ENCODE results near the gene PDC. TPM values are rescaled to one million over a fixed set of nuclear protein-coding genes. Genes with fewer than 3 reads are reported as not detected.

Gene PDC
- total RNA-seq, 1 experiment from 2014 or later = not detected

- Histone ChIP-seq H3K27me3 (replicated peaks; ENCODE audit: control insufficient read depth, insufficient read depth, low read length) (no peaks in the 10 kb centered on the region), H3K36me3 (ENCODE audit: control insufficient read depth, insufficient read depth, low read length) (no peaks in the 10 kb centered on the region), H3K4me1 (peaks cover 33% of the 10 kb centered on the region), H3K4me3 (ENCODE audit: low read depth, low read length) (no peak overlapping the region), H3K9me3 (no peaks in the 10 kb centered on the region)
- H3K36me3 Mint-ChIP-seq (ENCODE audit: insufficient read depth, unreplicated experiment) = no peaks in the 10 kb centered on the region
- no peak overlapping the region for H3K4me3 Mint-ChIP-seq (ENCODE audit: unreplicated experiment)
- intact Hi-C loops (cut with micrococcal nuclease; ENCODE audit: unreplicated experiment) = no loop called here
- no peaks in the 10 kb centered on the region for H3K9me3 Mint-ChIP-seq (ENCODE audit: unreplicated experiment)
- no peaks in the 10 kb centered on the region for H3K27me3 Mint-ChIP-seq (ENCODE audit: insufficient read depth, unreplicated experiment)
- CTCF ChIA-PET = no interaction called here
- no peak for TF ChIP-seq CTCF (IDR thresholded peaks at IDR 0.05; ENCODE audit: insufficient read depth in 1 of 2, low read depth in 1 of 2, low read length in 1 of 2, severe bottlenecking in 1 of 2, unreplicated experiment in 1 of 2)
- H3K4me1 Mint-ChIP-seq (ENCODE audit: low read depth, unreplicated experiment) = peaks cover 27% of the 10 kb centered on the region
- no peak for DNase-seq
- H3K27ac Mint-ChIP-seq (ENCODE audit: unreplicated experiment) = no peak overlapping the region
- POLR2A ChIA-PET = no interaction called here
- BruUV-seq (replicated peaks) = no TSS peak
These were observed 15.5 kb upstream of the PDC start for GRCh38 chr1:186476264-186477040.

- Mint-ChIP-seq H3K27ac (ENCODE audit: unreplicated experiment) (no peak overlapping the region), H3K9me3 (ENCODE audit: unreplicated experiment) (no peaks in the 10 kb centered on the region), H3K36me3 (ENCODE audit: insufficient read depth, unreplicated experiment) (no peaks in the 10 kb centered on the region), H3K4me3 (ENCODE audit: unreplicated experiment) (no peak overlapping the region), H3K4me1 (ENCODE audit: low read depth, unreplicated experiment) (peaks cover 24% of the 10 kb centered on the region), H3K27me3 (ENCODE audit: insufficient read depth, unreplicated experiment) (no peaks in the 10 kb centered on the region)
- intact Hi-C loops (cut with micrococcal nuclease; ENCODE audit: unreplicated experiment) = loop anchor here (2.0 kb wide), 1 partner anchor 517 kb away; no protein-coding TSS in a partner anchor
- CTCF ChIA-PET = no interaction called here
- BruUV-seq (replicated peaks) = no TSS peak
- Histone ChIP-seq H3K9me3 (no peaks in the 10 kb centered on the region), H3K4me1 (peaks cover 11% of the 10 kb centered on the region; the same call in 1 of the 2 replicates), H3K27me3 (replicated peaks; ENCODE audit: control insufficient read depth, insufficient read depth, low read length) (no peaks in the 10 kb centered on the region), H3K36me3 (ENCODE audit: control insufficient read depth, insufficient read depth, low read length) (no peaks in the 10 kb centered on the region), H3K4me3 (ENCODE audit: low read depth, low read length) (no peak overlapping the region)
- DNase-seq = no peak
- TF ChIP-seq CTCF (IDR thresholded peaks at IDR 0.05; ENCODE audit: insufficient read depth in 1 of 2, low read depth in 1 of 2, low read length in 1 of 2, severe bottlenecking in 1 of 2, unreplicated experiment in 1 of 2) = no peak
- POLR2A ChIA-PET = no interaction called here
These were observed 13.3 kb upstream of the PDC start for GRCh38 chr1:186474208-186474607.

- no peak for TF ChIP-seq CTCF (IDR thresholded peaks at IDR 0.05; ENCODE audit: insufficient read depth in 1 of 2, low read depth in 1 of 2, low read length in 1 of 2, severe bottlenecking in 1 of 2, unreplicated experiment in 1 of 2)
- DNase-seq = no peak
- Mint-ChIP-seq H3K4me3 (ENCODE audit: unreplicated experiment) (no peak overlapping the region), H3K4me1 (ENCODE audit: low read depth, unreplicated experiment) (peaks cover 17% of the 10 kb centered on the region), H3K36me3 (ENCODE audit: insufficient read depth, unreplicated experiment) (no peaks in the 10 kb centered on the region), H3K9me3 (ENCODE audit: unreplicated experiment) (no peaks in the 10 kb centered on the region), H3K27ac (ENCODE audit: unreplicated experiment) (no peak overlapping the region), H3K27me3 (ENCODE audit: insufficient read depth, unreplicated experiment) (no peaks in the 10 kb centered on the region)
- intact Hi-C loops (cut with micrococcal nuclease; ENCODE audit: unreplicated experiment) = no loop called here
- Histone ChIP-seq H3K4me3 (ENCODE audit: low read depth, low read length) (no peak overlapping the region), H3K4me1 (peaks cover 8% of the 10 kb centered on the region; the same call in 1 of the 2 replicates), H3K27me3 (replicated peaks; ENCODE audit: control insufficient read depth, insufficient read depth, low read length) (no peaks in the 10 kb centered on the region), H3K36me3 (ENCODE audit: control insufficient read depth, insufficient read depth, low read length) (no peaks in the 10 kb centered on the region), H3K9me3 (no peaks in the 10 kb centered on the region)
- ChIA-PET CTCF (no interaction called here), POLR2A (no interaction called here)
- no TSS peak for BruUV-seq (replicated peaks)
These were observed 12.1 kb upstream of the PDC start for GRCh38 chr1:186473047-186473446.
